ENCODE results near the gene MERTK. TPM values are rescaled to one million over a fixed set of nuclear protein-coding genes. Genes with fewer than 3 reads are reported as not detected.

MERTK gene
- total and polyA plus RNA-seq, 10 of the 15 experiments (the other 5 are each of a cell fraction or from before 2014, with no cell fraction given): 0.13 to 30.6 (median 0.50) TPM

DNA sequence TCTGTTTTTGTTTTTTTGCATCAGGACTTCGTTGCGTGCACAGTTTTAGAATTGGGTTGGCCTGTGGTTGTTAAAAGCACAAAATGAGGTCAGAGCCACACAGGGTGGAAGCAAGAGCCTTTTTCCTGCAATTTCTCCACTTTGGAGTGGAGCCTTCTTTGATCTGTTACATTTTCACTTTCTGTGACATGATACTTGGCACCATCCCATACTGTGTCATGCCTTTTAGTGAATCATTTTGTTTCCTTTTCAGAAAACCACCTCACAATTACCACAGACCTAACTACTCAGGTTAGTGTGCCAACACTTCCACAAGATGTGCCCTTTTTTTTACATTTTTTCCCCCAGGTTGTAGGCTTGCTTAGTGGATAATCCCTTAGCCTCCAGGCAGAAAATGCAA lies 32.5 kb downstream of the MERTK start (continued):
- TF ChIP-seq, protein P1, sequence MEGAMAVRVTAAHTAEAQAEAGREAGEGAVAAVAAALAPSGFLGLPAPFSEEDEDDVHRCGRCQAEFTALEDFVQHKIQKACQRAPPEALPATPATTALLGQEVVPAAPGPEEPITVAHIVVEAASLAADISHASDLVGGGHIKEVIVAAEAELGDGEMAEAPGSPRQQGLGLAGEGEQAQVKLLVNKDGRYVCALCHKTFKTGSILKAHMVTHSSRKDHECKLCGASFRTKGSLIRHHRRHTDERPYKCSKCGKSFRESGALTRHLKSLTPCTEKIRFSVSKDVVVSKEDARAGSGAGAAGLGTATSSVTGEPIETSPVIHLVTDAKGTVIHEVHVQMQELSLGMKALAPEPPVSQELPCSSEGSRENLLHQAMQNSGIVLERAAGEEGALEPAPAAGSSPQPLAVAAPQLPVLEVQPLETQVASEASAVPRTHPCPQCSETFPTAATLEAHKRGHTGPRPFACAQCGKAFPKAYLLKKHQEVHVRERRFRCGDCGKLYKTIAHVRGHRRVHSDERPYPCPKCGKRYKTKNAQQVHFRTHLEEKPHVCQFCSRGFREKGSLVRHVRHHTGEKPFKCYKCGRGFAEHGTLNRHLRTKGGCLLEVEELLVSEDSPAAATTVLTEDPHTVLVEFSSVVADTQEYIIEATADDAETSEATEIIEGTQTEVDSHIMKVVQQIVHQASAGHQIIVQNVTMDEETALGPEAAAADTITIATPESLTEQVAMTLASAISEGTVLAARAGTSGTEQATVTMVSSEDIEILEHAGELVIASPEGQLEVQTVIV (IDR thresholded peaks at IDR 0.05; ENCODE audit: borderline replicate concordance, partially characterized antibody): no peak
- TF ChIP-seq POU2F2 (IDR thresholded peaks at IDR 0.05; ENCODE audit: borderline replicate concordance, low read depth, low read length) (no peak), SMARCA5 (IDR thresholded peaks at IDR 0.05) (no peak), ATF7 (IDR thresholded peaks at IDR 0.05; ENCODE audit: low read depth) (peak; percentile 53; the same call in 1 of the 2 replicates), CHD4 (IDR thresholded peaks at IDR 0.05) (no peak), MEF2A (IDR thresholded peaks at IDR 0.05; ENCODE audit: insufficient read depth, low read depth, low read length) (no peak), CREM (IDR thresholded peaks at IDR 0.05; ENCODE audit: low read depth) (0 out of 2 replicates have a peak, but pooled peaks have one; percentile 7), SRF (IDR thresholded peaks at IDR 0.05; ENCODE audit: low read depth in 2 of 2, low read length in 2 of 2) (no peak), BACH1 (IDR thresholded peaks at IDR 0.05; ENCODE audit: borderline replicate concordance) (no peak), EED (IDR thresholded peaks at IDR 0.05; ENCODE audit: low read depth) (peak; percentile 62), EGR1 (IDR thresholded peaks at IDR 0.05; ENCODE audit: borderline replicate concordance in 1 of 2, low read depth in 2 of 2, low read length in 2 of 2) (no peak), POLR2AphosphoS5 (IDR thresholded peaks at IDR 0.05; ENCODE audit: low read length) (no peak), GATAD2B (conservative IDR thresholded peaks at IDR 0.05; ENCODE audit: low read depth) (no peak), RELB (IDR thresholded peaks at IDR 0.05; ENCODE audit: low read depth) (peak; percentile 46; the same call in 1 of the 2 replicates)
- TF ChIP-seq, protein P2, sequence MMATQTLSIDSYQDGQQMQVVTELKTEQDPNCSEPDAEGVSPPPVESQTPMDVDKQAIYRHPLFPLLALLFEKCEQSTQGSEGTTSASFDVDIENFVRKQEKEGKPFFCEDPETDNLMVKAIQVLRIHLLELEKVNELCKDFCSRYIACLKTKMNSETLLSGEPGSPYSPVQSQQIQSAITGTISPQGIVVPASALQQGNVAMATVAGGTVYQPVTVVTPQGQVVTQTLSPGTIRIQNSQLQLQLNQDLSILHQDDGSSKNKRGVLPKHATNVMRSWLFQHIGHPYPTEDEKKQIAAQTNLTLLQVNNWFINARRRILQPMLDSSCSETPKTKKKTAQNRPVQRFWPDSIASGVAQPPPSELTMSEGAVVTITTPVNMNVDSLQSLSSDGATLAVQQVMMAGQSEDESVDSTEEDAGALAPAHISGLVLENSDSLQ (IDR thresholded peaks at IDR 0.05): no peak
- TF ChIP-seq, protein P3, sequence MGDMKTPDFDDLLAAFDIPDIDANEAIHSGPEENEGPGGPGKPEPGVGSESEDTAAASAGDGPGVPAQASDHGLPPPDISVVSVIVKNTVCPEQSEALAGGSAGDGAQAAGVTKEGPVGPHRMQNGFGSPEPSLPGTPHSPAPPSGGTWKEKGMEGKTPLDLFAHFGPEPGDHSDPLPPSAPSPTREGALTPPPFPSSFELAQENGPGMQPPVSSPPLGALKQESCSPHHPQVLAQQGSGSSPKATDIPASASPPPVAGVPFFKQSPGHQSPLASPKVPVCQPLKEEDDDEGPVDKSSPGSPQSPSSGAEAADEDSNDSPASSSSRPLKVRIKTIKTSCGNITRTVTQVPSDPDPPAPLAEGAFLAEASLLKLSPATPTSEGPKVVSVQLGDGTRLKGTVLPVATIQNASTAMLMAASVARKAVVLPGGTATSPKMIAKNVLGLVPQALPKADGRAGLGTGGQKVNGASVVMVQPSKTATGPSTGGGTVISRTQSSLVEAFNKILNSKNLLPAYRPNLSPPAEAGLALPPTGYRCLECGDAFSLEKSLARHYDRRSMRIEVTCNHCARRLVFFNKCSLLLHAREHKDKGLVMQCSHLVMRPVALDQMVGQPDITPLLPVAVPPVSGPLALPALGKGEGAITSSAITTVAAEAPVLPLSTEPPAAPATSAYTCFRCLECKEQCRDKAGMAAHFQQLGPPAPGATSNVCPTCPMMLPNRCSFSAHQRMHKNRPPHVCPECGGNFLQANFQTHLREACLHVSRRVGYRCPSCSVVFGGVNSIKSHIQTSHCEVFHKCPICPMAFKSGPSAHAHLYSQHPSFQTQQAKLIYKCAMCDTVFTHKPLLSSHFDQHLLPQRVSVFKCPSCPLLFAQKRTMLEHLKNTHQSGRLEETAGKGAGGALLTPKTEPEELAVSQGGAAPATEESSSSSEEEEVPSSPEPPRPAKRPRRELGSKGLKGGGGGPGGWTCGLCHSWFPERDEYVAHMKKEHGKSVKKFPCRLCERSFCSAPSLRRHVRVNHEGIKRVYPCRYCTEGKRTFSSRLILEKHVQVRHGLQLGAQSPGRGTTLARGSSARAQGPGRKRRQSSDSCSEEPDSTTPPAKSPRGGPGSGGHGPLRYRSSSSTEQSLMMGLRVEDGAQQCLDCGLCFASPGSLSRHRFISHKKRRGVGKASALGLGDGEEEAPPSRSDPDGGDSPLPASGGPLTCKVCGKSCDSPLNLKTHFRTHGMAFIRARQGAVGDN (IDR thresholded peaks at IDR 0.05): no peak

All from GM12878 (cell line).